ENCODE results near the gene VIPR1. TPM values are rescaled to one million over a fixed set of nuclear protein-coding genes. Genes with fewer than 3 reads are reported as not detected.
A peak's percentile ranks its signal among the peaks of the same experiment; 100 is the strongest.

The VIPR1 gene, protein sequence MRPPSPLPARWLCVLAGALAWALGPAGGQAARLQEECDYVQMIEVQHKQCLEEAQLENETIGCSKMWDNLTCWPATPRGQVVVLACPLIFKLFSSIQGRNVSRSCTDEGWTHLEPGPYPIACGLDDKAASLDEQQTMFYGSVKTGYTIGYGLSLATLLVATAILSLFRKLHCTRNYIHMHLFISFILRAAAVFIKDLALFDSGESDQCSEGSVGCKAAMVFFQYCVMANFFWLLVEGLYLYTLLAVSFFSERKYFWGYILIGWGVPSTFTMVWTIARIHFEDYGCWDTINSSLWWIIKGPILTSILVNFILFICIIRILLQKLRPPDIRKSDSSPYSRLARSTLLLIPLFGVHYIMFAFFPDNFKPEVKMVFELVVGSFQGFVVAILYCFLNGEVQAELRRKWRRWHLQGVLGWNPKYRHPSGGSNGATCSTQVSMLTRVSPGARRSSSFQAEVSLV
- total RNA-seq (100 to 1,000 TPM in 1 of 2 experiments, 10 to 100 TPM in 1; 93.6 to 104 TPM), polyA plus RNA-seq (10 to 100 TPM; 23.1 to 30.4 TPM)

DNA sequence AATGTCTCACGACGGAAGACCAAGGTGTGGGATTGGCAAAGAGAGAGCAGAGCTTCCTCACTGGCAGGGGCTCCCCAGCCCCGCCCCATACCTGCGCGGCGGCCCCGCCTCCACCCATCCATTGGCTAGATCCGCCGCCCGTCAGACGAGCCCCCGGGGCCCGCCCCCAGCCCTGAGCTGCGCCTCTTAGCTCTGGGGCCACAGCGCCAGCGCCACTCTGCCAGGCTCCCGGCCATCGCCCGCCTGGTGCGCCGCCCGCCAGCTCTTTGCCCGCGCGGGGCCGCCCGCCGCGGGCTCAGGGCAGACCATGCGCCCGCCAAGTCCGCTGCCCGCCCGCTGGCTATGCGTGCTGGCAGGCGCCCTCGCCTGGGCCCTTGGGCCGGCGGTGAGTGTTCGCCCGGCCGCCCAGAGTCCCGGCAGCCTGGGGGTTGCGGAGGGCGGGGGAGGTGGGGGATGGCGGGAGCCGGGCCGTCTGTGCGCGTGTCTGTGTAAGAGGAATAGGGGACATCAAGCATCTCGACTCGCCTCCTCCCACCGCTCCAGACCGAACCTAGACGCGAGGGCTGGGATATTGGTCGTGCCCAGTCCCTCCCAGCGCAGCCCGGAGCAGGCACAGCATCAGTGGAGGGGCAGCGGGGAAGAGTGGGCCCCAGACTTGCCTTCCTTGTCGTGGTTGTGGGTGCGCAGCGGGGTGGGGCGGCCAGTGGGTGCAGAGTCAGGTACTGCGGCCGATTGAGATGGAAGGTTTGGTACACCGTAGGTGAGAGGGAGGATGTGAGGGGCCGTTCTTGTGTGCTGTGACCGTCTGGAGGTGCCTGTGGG lies at the start of gene VIPR1:
TSS of gene VIPR1 (plus strand) at position 215 of the 822 bp plus-strand sequence. CDS start at position 308, 93 bp downstream.
- intact Hi-C loops (cut with micrococcal nuclease), result loop anchor here (1.0 to 5.0 kb wide), 6 partner anchors 34 to 255 kb away; partner anchors contain the start of gene NKTR
- CTCF ChIA-PET (ENCODE audit: partially characterized antibody), result interaction anchor here (0.7 to 50.4 kb wide), 21 partner anchors 8 to 608 kb away, joined by 3 to 1823 read pairs (median 4); partner anchors contain the start of genes NKTR and SS18L2

DNA sequence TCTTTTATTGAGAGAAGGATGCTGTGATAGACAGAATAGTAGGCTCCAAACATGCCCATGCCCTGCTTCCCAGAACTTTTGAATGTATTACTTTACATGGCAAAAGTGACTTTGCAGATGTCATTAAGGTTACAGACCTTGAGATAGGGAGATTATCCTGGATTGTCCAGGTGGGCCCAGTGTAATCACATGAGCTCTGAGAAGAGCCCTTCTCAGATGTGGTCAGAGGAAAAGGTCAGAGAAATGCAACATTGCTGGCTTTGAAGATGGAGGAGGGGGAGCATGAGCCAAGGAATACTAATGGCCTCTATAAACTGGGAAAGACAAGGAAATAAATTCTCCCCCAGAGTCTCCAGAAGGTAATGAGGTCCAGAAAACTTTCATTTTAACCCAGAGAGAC lies 46.2 kb upstream of the VIPR1 start:
- Histone ChIP-seq H3K4me3 (ENCODE audit: low read length in 2 of 2) (no peak overlapping the region), H3K9me3 (ENCODE audit: control insufficient read depth in 1 of 2, low read length in 2 of 2) (no peaks in the 10 kb centered on the region), H3K36me3 (ENCODE audit: insufficient read depth, low read length) (no peaks in the 10 kb centered on the region), H3K4me1 (ENCODE audit: insufficient read depth, low read length) (no peaks in the 10 kb centered on the region), H3K27me3 (ENCODE audit: insufficient read depth, low read length) (no peaks in the 10 kb centered on the region), H3K27ac (ENCODE audit: low read depth, low read length) (no peak overlapping the region)
- peaks cover 0 to 9% (median 3%) of the 10 kb centered on the region in 8 donors for H3K9me3 Mint-ChIP-seq
- CTCF ChIA-PET (ENCODE audit: partially characterized antibody), result no interaction called here
- intact Hi-C loops (cut with micrococcal nuclease), result no loop called here
- no peaks in the 10 kb centered on the region for H3K36me3 Mint-ChIP-seq
- no peak overlapping the region for H3K4me3 Mint-ChIP-seq
- DNase-seq, result no peak
- peaks cover 11 to 14% of the 10 kb centered on the region in 2 donors for H3K27me3 Mint-ChIP-seq
- H3K4me1 Mint-ChIP-seq, result no peaks in the 10 kb centered on the region
- no peak overlapping the region for H3K27ac Mint-ChIP-seq
- POLR2A ChIA-PET (ENCODE audit: partially characterized antibody), result no interaction called here

More for the DNA sequence above, at the start of gene VIPR1:
- no peaks in the 10 kb centered on the region for H3K36me3 ChIP-seq (ENCODE audit: insufficient read depth, low read length)
- H3K4me1 ChIP-seq (ENCODE audit: insufficient read depth, low read length), result peaks cover 51% of the 10 kb centered on the region
- POLR2A ChIA-PET (ENCODE audit: partially characterized antibody), result interaction anchor here (0.7 to 3.8 kb wide), 28 partner anchors 10 to 1835 kb away, joined by 3 to 75 read pairs (median 10); partner anchors contain the start of genes NKTR, SEC22C, SS18L2 and TCAIM
- Mint-ChIP-seq H3K9me3 (no peaks in the 10 kb centered on the region), H3K4me1 (peaks cover 27 to 61% (median 44%) of the 10 kb centered on the region in 4 donors), H3K27me3 (peaks cover 7 to 10% of the 10 kb centered on the region in 2 donors), H3K4me3 (peak within 1 kb of the TSS; percentile 95 to 99 (median 96)), H3K36me3 (peaks cover 0 to 9% of the 10 kb centered on the region in 2 donors), H3K27ac (peak within 1 kb of the TSS; percentile 83 to 97 (median 95))
- peak within 1 kb of the TSS; percentile 70 to 88 for H3K4me3 ChIP-seq (ENCODE audit: low read length in 2 of 2)
- DNase-seq, result peak; percentile 93 to 95 (median 94)
- H3K9me3 ChIP-seq (ENCODE audit: control insufficient read depth in 1 of 2, low read length in 2 of 2), result no peaks in the 10 kb centered on the region
- H3K27ac ChIP-seq (ENCODE audit: low read depth, low read length), result peak within 1 kb of the TSS; percentile 64
- H3K27me3 ChIP-seq (ENCODE audit: insufficient read depth, low read length), result peaks cover 9% of the 10 kb centered on the region

DNA sequence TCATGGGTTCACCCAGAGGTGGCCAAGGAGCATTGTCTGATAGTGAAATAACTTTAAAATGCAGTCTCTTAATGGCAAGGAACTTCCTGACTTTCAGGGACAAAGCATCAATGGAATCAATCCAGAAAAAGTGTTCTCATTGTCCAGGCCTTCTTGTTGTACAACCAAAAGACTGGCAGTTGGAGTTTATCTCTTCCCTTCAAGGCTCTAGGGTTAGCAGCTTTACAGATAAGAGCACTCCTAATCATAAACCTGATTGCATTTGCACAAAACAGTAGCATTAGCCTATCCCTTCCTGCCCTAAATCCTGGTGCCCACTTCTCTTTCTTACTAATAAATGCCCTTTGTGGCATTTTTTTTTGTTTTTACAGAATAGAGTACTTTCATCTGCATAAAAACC lies 43.3 kb upstream of the VIPR1 start:
- Histone ChIP-seq H3K27ac (ENCODE audit: low read depth, low read length) (no peak overlapping the region), H3K9me3 (ENCODE audit: control insufficient read depth in 1 of 2, low read length in 2 of 2) (no peaks in the 10 kb centered on the region), H3K4me1 (ENCODE audit: insufficient read depth, low read length) (no peaks in the 10 kb centered on the region), H3K4me3 (ENCODE audit: low read length in 2 of 2) (no peak overlapping the region), H3K27me3 (ENCODE audit: insufficient read depth, low read length) (no peaks in the 10 kb centered on the region), H3K36me3 (ENCODE audit: insufficient read depth, low read length) (no peaks in the 10 kb centered on the region)
- Mint-ChIP-seq H3K4me1 (no peaks in the 10 kb centered on the region), H3K9me3 (peaks cover 0 to 6% (median 1%) of the 10 kb centered on the region in 8 donors), H3K27me3 (peaks cover 10 to 11% of the 10 kb centered on the region in 2 donors), H3K27ac (no peak overlapping the region), H3K4me3 (no peak overlapping the region), H3K36me3 (no peaks in the 10 kb centered on the region)
- intact Hi-C loops (cut with micrococcal nuclease), result no loop called here
- DNase-seq, result no peak
- ChIA-PET CTCF (ENCODE audit: partially characterized antibody) (interaction anchor here (0.6 kb wide), 1 partner anchor 99 kb away, joined by 3 read pairs; no protein-coding TSS in a partner anchor), POLR2A (ENCODE audit: partially characterized antibody) (no interaction called here)

DNA sequence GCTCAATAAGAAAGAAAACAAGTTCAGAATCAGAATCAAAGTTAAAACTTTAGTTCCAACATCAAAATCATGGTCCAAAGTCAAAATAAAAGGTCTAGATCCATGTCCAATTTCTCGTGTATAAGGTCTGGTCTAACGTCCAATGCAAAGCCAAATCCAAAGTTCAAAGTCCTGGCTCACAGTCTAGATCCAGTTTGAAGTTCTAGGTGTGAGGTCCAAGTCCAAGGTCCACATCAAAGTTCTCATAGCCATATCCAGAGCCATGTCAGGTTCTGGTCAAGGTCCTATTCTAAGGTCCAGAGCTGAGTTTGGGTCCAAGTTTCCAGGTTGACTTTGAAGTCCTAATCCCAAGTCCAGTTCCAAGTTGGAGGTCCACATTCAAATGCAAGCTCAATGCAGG lies 40.7 kb upstream of the VIPR1 start:
- Mint-ChIP-seq H3K9me3 (no peaks in the 10 kb centered on the region), H3K4me1 (no peaks in the 10 kb centered on the region), H3K4me3 (no peak overlapping the region), H3K27ac (no peak overlapping the region), H3K27me3 (peaks cover 7 to 8% of the 10 kb centered on the region in 2 donors), H3K36me3 (no peaks in the 10 kb centered on the region)
- ChIA-PET CTCF (ENCODE audit: partially characterized antibody) (no interaction called here), POLR2A (ENCODE audit: partially characterized antibody) (no interaction called here)
- Histone ChIP-seq H3K36me3 (ENCODE audit: insufficient read depth, low read length) (no peaks in the 10 kb centered on the region), H3K27me3 (ENCODE audit: insufficient read depth, low read length) (no peaks in the 10 kb centered on the region), H3K4me3 (ENCODE audit: low read length in 2 of 2) (no peak overlapping the region), H3K4me1 (ENCODE audit: insufficient read depth, low read length) (no peaks in the 10 kb centered on the region), H3K27ac (ENCODE audit: low read depth, low read length) (no peak overlapping the region), H3K9me3 (ENCODE audit: control insufficient read depth in 1 of 2, low read length in 2 of 2) (no peaks in the 10 kb centered on the region)
- DNase-seq, result no peak
- intact Hi-C loops (cut with micrococcal nuclease), result no loop called here

DNA sequence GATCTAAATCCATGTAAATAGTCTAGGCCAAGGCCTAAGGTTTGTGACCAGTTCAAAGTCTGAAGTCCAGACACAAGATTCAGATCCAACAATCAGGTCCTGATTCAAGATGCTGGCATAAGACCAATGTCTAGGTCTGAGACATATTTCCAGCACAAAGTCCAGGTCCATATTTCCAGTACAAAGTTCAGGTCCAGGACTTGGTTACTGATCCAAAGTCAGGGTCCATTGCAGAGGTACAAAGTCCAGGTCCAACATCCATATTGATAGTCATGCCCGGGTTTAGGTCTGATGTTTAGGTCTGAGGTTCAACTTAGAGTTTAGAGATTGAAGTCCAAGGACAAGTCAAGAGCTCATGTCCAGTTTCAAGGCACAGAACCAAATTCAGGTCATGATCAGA lies 39.4 kb upstream of the VIPR1 start:
- POLR2A ChIA-PET (ENCODE audit: partially characterized antibody), result no interaction called here
- Histone ChIP-seq H3K4me3 (ENCODE audit: low read length in 2 of 2) (no peak overlapping the region), H3K27me3 (ENCODE audit: insufficient read depth, low read length) (no peaks in the 10 kb centered on the region), H3K27ac (ENCODE audit: low read depth, low read length) (no peak overlapping the region), H3K4me1 (ENCODE audit: insufficient read depth, low read length) (no peaks in the 10 kb centered on the region), H3K9me3 (ENCODE audit: control insufficient read depth in 1 of 2, low read length in 2 of 2) (no peaks in the 10 kb centered on the region), H3K36me3 (ENCODE audit: insufficient read depth, low read length) (no peaks in the 10 kb centered on the region)
- H3K9me3 Mint-ChIP-seq, result no peaks in the 10 kb centered on the region
- CTCF ChIA-PET (ENCODE audit: partially characterized antibody), result interaction anchor here (1.6 kb wide), 1 partner anchor 39 kb away, joined by 3 read pairs; the partner anchor contains the start of gene VIPR1
- H3K27me3 Mint-ChIP-seq, result peaks cover 7% of the 10 kb centered on the region in 2 donors
- H3K36me3 Mint-ChIP-seq, result no peaks in the 10 kb centered on the region
- no peaks in the 10 kb centered on the region for H3K4me1 Mint-ChIP-seq
- DNase-seq, result no peak
- no peak overlapping the region for H3K27ac Mint-ChIP-seq
- intact Hi-C loops (cut with micrococcal nuclease), result no loop called here
- H3K4me3 Mint-ChIP-seq, result no peak overlapping the region

DNA sequence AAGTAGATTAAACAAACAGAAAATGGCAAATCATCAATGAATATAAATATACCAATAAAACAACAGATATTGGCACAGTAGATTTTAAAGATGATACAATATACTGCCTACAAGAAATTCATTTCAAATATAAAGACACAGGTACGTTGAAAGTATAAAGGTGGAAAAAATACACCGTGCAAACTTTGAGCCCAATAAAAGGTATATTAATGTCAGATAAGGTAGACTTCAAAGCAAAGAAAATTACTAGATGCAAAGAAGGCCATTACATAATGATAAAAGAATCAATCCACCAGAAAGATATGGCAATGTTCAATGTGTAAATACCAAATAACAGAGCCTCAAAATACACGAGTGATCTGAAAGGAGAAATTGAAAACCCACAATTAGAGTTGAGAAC lies 34.3 kb upstream of the VIPR1 start:
- Histone ChIP-seq H3K4me3 (ENCODE audit: low read length in 2 of 2) (no peak overlapping the region), H3K9me3 (ENCODE audit: control insufficient read depth in 1 of 2, low read length in 2 of 2) (no peaks in the 10 kb centered on the region), H3K27me3 (ENCODE audit: insufficient read depth, low read length) (no peaks in the 10 kb centered on the region), H3K27ac (ENCODE audit: low read depth, low read length) (no peak overlapping the region), H3K36me3 (ENCODE audit: insufficient read depth, low read length) (no peaks in the 10 kb centered on the region), H3K4me1 (ENCODE audit: insufficient read depth, low read length) (no peaks in the 10 kb centered on the region)
- Mint-ChIP-seq H3K9me3 (no peaks in the 10 kb centered on the region), H3K27ac (no peak overlapping the region), H3K36me3 (no peaks in the 10 kb centered on the region), H3K4me3 (no peak overlapping the region), H3K27me3 (peaks cover 0 to 5% of the 10 kb centered on the region in 2 donors), H3K4me1 (no peaks in the 10 kb centered on the region)
- POLR2A ChIA-PET (ENCODE audit: partially characterized antibody), result no interaction called here
- no peak for DNase-seq
- intact Hi-C loops (cut with micrococcal nuclease), result no loop called here
- CTCF ChIA-PET (ENCODE audit: partially characterized antibody), result no interaction called here

DNA sequence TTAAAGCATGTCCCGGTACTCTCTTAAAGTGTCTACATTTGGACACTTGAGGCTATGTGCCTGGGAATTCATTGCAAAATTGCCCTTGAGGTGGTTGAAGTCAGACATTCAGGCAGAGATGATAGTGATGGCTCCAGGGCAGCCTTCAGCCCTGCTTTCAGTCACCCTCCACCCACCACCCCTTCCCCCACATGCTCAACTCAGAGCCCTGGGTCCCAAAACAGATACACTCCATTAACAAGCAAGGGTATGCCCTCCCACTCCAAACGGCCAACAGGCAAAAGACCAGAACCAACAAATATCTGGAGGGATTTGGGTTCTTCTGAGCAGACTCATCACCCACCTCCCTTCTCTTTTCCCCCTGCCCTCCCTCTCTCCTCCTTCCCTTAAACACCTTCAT lies 29.9 kb upstream of the VIPR1 start:
- Histone ChIP-seq H3K36me3 (ENCODE audit: insufficient read depth, low read length) (no peaks in the 10 kb centered on the region), H3K27me3 (ENCODE audit: insufficient read depth, low read length) (no peaks in the 10 kb centered on the region), H3K9me3 (ENCODE audit: control insufficient read depth in 1 of 2, low read length in 2 of 2) (no peaks in the 10 kb centered on the region), H3K4me3 (ENCODE audit: low read length in 2 of 2) (no peak overlapping the region), H3K27ac (ENCODE audit: low read depth, low read length) (no peak overlapping the region), H3K4me1 (ENCODE audit: insufficient read depth, low read length) (no peaks in the 10 kb centered on the region)
- no peak overlapping the region for H3K4me3 Mint-ChIP-seq
- no peaks in the 10 kb centered on the region for H3K9me3 Mint-ChIP-seq
- H3K36me3 Mint-ChIP-seq, result no peaks in the 10 kb centered on the region
- intact Hi-C loops (cut with micrococcal nuclease), result no loop called here
- peaks cover 5 to 15% of the 10 kb centered on the region in 2 donors for H3K27me3 Mint-ChIP-seq
- no peak overlapping the region for H3K27ac Mint-ChIP-seq
- DNase-seq, result no peak
- H3K4me1 Mint-ChIP-seq, result no peaks in the 10 kb centered on the region
- ChIA-PET POLR2A (ENCODE audit: partially characterized antibody) (no interaction called here), CTCF (ENCODE audit: partially characterized antibody) (no interaction called here)
